HEK293T (cell line): ENCODE measurements around the gene STX1B.

Source experiments
- BHLHE40 ChIP-seq: fragments of 450-650 bp; IDR thresholded peaks from 2 replicates; pipeline ENCODE4 v1.6.1; 2016; ENCODE audit warnings: mild to moderate bottlenecking, moderate library complexity, borderline replicate concordance
- CTBP1 ChIP-seq: fragments of 450-650 bp; IDR thresholded peaks from 2 replicates; pipeline ENCODE4 v1.6.1; 2016; ENCODE audit warnings: borderline replicate concordance
- ELF4 ChIP-seq: fragments of 450-650 bp; IDR thresholded peaks from 2 replicates; pipeline ENCODE4 v1.6.1; 2017; ENCODE audit warnings: antibody characterized with exemption
- FOXA1 ChIP-seq: fragments of 450-650 bp; IDR thresholded peaks from 2 replicates; pipeline ENCODE4 v1.6.1; 2016; ENCODE audit warnings: mild to moderate bottlenecking
- FOXK2 ChIP-seq: fragments of 450-650 bp; IDR thresholded peaks from 2 replicates; pipeline ENCODE4 v1.6.1; 2016; ENCODE audit warnings: mild to moderate bottlenecking
- FOXM1 ChIP-seq: fragments of 450-650 bp; IDR thresholded peaks from 2 replicates; pipeline ENCODE4 v1.6.1; 2017; ENCODE audit warnings: mild to moderate bottlenecking, borderline replicate concordance
- HDGF ChIP-seq: fragments of 450-650 bp; IDR thresholded peaks from 2 replicates; pipeline ENCODE4 v1.6.1; 2017; ENCODE audit warnings: antibody characterized with exemption, borderline replicate concordance
- LEF1 ChIP-seq: fragments of 450-650 bp; IDR thresholded peaks from 2 replicates; pipeline ENCODE4 v1.6.1; 2017; ENCODE audit warnings: mild to moderate bottlenecking, borderline replicate concordance
- NFRKB ChIP-seq: fragments of 450-650 bp; IDR thresholded peaks from 2 replicates; pipeline ENCODE4 v1.6.1; 2016; ENCODE audit warnings: mild to moderate bottlenecking, moderate library complexity
- SP1 ChIP-seq: fragments of 450-650 bp; IDR thresholded peaks from 2 replicates; pipeline ENCODE4 v1.6.1; 2017
- SUZ12 ChIP-seq: fragments of 450-650 bp; IDR thresholded peaks from 2 replicates; pipeline ENCODE4 v1.6.1; 2016; ENCODE audit warnings: mild to moderate bottlenecking
- TF ChIP-seq, protein P1 (sequence below): fragments of 450-650 bp; IDR thresholded peaks from 2 replicates; pipeline ENCODE4 v1.6.1; 2016

DNA sequence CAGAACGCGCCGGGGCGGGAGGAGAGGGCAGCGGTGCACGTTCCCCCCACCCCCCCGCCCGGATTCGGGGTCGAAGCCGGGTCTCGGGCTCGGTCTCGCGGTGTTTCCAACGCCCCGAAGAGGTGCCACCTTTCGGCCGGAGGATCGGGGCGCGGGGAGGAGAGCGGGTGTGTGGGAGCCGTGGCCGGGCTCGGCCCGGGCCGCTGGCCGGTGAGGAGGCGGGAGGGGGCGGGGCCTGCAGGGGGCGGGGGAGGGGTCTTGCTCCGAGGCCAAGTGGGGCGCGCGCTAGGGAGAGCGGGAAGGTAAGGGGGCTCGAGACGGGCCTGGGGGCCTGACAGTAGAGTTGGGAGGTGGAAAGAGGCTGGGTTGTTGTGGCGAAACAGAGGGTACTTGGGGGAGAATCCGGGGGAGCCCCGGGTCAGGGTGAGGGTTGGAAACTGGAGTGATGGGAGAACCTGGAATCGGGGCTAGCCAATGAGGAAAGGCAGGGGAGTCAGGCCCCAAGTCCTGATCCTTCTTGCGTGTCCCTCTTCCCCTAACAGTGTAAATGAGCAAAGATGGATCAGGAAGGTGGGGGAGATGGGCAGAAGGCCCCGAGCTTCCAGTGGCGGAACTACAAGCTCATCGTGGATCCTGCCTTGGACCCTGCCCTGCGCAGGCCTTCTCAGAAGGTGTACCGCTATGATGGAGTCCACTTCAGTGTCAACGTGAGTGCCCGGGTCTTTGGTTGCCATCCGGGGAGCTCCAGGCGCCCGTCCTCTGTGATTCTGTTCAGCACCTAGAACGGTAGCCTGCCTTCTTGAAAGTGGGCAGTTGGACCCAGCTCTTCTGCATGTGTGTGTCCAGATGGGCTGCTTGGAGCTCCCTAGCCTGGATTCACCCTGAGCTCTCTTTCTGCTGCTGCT, 52.0 kb downstream of the STX1B start:
- TF ChIP-seq, protein P1, sequence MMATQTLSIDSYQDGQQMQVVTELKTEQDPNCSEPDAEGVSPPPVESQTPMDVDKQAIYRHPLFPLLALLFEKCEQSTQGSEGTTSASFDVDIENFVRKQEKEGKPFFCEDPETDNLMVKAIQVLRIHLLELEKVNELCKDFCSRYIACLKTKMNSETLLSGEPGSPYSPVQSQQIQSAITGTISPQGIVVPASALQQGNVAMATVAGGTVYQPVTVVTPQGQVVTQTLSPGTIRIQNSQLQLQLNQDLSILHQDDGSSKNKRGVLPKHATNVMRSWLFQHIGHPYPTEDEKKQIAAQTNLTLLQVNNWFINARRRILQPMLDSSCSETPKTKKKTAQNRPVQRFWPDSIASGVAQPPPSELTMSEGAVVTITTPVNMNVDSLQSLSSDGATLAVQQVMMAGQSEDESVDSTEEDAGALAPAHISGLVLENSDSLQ: no peak
- TF ChIP-seq FOXM1 (no peak), BHLHE40 (no peak), NFRKB (no peak), ELF4 (no peak), FOXA1 (no peak), CTBP1 (no peak), LEF1 (no peak), SP1 (no peak), FOXK2 (no peak), SUZ12 (no peak), HDGF (no peak)
